Left colon (tissue), 2 donors: ENCODE data around the gene F5. TPM values are rescaled to one million over a fixed set of nuclear protein-coding genes. Genes with fewer than 3 reads are reported as not detected.
A peak's percentile ranks its signal among the peaks of the same experiment; 100 is the strongest.
"Not testable (repeated sequence)": the region's sequence is repeated elsewhere in the genome, so short reads cannot be mapped to it uniquely, and the experiment has no call there.

Experiments
- ATAC-seq: fragments of 200-7000 bp; cut with Tn5 transposase; one replicate; pipeline ENCODE4 v1.9.1; 2020; ENCODE audit warnings: mild to moderate bottlenecking, moderate library complexity
- DNase-seq, 2 donors: peaks; one replicate each; pipeline ENCODE4 v3.0.0-alpha.2; 2020
- intact Hi-C, 2 donors: fragments of 100-400 bp; cut with DNase I in 1 of 2; cut with micrococcal nuclease in 1 of 2; formaldehyde crosslinking; loops; one replicate each; pipeline versions ENCODE4 v1.11.2 to v1.14.0; 2022; cut with DNase I, micrococcal nuclease
- total RNA-seq, 2 donors: library from RNA; stranded (reverse); fragmentation: NEBNext Ultra II Directional; extraction: Animal tissue kit (Norgen Biotek cat#: 25700); gene quantifications; one replicate each; pipeline ENCODE4 v1.2.1, GENCODE V29; 2021
- donor health status: DM: no; HTN: no; CAD: no.
- donor health status: DM: yes; HTN: yes; CAD: no.

F5 gene
- total RNA-seq, 2 donors from 2014 or later = 1.2 TPM

DNA sequence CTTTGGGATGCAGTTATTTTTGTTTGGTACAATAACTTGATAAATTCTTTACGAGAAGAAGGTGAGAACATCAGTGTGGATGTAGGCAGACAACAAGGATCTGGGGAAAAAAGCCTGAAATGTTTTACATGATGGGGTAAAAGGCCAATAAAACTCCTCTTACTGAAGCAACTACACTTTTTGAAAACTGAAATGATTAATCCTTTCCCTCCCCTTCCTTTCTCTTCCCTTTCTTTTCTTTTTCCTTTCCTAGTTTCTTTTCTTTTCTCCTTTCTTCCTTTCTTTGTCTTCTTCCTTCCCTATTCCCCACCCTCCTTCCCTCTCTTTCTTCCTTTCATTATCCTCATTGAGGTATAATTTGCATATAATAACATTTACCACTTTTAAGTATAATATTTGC, 24.6 kb downstream of the F5 start:
- no peak for ATAC-seq
- DNase-seq = no peak
- intact Hi-C loops = no loop called here

DNA sequence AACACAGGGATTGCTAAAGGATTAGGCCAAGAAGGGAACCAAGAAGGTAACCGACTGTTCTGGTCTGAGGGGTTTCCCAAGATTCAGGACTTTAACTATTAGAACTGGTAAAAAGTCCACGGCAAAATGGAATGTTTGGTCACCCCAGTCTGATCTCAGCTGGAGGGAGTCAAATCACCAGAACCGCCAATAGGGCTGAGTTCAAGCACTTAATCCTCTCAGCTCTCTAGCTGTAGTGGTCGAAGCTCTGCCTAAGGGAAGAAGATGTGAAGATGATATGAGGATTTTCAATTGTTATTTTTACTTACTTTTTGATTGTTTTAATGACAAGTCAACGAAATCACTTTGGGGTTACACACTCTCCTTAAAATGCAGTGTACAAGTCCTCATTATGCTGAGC, 29.1 kb downstream of the F5 start:
- intact Hi-C loops = no loop called here
- DNase-seq = no peak
- ATAC-seq = no peak

DNA sequence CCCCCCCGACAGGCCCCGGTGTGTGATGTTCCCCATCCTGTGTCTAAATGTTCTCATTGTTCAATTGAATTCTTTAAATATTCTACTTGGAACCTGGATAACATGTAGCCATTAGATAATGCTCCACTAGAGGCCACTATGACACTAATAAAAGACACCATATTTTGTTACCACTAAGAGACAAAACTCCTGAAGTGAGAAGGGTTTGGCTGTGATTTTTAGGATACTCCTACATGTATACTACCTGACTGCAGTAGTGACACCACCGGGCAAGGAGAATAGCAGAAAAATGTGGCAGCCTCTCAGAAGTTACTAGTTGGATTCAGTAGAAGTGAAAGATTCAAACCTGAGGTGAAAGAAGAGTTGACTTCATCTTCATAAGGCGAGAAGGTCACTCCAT, 36.0 kb downstream of the F5 start:
- intact Hi-C loops = no loop called here
- DNase-seq (no peak), ATAC-seq (peak; percentile 50)

DNA sequence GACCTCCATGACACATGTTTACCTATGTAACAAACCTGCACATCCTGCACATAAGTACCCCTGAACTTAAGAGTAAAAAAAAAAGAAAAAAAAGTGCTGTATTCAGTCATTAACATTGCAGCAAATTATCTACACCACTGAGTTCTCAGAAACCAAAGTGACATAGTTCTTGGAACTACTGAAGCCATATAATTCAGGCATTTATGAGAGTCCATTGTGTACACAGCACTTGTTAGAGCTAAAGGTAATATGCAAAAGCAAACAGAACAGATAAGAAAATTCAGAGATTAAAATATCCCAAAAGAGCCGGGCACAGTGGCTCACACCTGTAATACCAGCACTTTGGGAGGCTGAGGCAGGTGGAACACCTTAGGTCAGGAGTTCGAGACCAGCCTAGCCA, 38.0 kb downstream of the F5 start:
- DNase-seq (peak in 1 of 2 donors; percentile 11), ATAC-seq (peak; percentile 89)
- intact Hi-C loops = loop anchor here (5.0 to 10.0 kb wide), 2 partner anchors 81 to 83 kb away; no protein-coding TSS in a partner anchor

DNA sequence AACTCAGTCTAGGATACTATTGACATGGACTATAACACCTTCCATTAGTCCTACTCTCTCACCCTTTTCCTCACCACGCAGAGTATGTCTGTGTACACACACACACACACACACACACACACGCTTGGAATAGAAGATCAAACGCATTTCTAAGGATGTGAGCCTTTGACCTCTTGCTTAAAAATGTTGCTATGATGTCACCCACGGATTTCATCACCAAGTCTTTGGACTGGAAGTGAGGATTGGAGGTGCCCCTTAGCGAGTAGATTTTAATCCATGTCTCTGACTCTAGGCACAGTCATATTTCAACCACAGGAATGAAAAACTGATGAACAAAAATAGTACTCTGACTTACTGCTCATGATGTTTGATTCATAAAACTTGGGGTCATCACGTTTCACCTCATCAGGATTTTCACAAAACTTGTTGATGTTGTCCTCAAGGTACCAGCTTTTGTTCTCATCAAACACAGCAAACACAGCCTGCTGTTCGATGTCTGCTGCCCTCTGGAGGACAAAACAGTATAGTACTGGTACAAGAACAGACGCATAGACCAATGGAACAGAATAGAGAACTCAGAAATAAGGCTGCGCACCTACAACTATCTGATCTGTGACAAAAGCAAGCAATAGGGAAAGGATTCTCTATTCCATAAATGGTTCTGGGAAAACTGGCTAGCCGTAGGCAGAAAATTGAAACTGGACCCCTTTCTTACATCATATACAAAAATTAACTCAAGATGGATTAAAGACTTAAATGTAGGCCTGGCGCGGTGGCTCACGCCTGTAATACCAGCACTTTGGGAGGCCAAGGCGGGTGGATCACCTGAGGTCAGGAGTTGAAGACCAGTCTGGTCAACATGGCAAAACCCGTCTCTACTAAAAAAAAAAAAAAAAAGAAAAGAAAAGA, 39.9 kb downstream of the F5 start:
- peak; percentile 74 for ATAC-seq
- intact Hi-C loops = loop anchor here (5.0 to 10.0 kb wide), 2 partner anchors 79 to 82 kb away; no protein-coding TSS in a partner anchor

DNA sequence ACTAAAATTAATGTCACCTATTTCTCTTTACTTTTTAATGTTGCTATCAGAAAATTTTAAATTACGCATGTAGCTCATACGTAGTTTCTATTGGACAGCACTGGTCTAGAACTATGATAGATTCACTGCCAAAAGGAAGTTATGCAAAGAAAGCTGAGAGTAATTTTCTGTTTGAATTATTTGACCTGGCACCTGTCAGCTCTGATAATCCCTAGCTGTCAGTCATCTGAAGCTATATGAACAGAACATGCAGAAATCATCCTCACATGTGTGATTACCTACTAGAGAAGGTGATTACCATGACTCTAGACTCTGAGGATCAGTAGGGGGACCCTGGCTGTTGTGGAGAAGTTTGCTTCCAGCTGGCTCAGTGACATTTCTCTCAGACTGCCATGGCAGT, 40.8 kb downstream of the F5 start:
- ATAC-seq = no peak
- no peak for DNase-seq
- intact Hi-C loops = loop anchor here (5.0 to 10.0 kb wide), 2 partner anchors 78 to 81 kb away; no protein-coding TSS in a partner anchor

More for the DNA sequence above, 39.9 kb downstream of the F5 start:
- DNase-seq = peak; percentile 35 to 36

DNA sequence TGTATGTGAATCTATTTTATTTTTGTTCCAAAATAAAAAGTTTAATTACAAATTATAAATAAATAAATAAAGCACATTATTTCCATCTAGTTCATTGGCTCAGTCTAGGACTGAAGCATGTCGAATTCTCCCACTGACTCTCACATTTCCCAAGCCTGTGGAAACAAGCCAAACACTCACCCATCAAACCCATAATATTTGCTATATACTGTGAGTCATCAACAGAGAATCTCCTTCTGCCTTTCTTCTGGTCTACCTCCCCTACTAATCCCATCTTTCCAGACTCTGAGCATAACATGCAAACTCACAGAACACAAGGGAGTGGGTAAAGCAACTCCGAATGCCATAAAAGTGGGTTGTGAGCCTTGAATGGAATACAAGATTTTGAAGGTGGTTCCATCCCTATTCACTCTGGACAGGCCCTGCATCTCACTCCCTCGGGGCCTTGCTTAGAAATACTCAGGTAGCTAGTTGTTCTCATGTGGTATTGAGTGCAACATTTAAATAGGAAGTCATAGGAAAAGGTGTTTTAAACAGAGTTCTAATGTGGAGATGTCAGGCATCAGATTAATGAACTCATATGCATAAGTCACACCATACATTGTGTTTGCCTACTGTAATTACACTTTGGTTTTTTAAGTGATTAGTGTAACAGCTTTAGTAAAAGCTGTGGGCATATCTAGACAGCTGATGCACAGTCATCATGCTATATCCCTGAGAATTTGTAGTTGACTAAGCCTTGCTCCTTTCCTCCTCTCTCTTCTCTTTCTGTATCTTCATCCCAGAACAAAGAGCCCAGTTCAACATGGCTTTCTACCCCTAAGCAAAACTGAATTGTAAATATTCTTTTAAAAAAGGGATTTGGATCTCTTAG, 47.0 kb downstream of the F5 start:
- no peak for DNase-seq
- intact Hi-C loops = no loop called here
- no peak for ATAC-seq

DNA sequence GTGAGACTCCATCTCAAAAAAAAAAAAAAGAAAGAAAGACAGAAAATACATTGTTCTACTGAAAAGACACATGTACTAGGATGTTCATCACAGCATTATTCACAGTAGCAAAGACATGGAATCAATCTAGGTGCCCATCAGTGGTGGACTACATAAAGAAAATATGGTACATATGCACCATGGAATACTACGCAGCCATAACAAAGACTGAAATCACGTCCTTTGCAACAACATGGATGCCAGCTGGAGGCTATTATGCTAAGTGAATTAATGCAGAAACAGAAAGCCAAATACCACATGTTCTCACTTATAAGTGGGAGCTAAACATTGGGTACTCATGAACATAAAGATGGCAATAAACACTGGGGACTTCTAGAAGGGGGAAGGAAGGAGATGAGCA, 51.6 kb downstream of the F5 start:
- intact Hi-C loops = no loop called here
- DNase-seq = no peak
- no peak for ATAC-seq

DNA sequence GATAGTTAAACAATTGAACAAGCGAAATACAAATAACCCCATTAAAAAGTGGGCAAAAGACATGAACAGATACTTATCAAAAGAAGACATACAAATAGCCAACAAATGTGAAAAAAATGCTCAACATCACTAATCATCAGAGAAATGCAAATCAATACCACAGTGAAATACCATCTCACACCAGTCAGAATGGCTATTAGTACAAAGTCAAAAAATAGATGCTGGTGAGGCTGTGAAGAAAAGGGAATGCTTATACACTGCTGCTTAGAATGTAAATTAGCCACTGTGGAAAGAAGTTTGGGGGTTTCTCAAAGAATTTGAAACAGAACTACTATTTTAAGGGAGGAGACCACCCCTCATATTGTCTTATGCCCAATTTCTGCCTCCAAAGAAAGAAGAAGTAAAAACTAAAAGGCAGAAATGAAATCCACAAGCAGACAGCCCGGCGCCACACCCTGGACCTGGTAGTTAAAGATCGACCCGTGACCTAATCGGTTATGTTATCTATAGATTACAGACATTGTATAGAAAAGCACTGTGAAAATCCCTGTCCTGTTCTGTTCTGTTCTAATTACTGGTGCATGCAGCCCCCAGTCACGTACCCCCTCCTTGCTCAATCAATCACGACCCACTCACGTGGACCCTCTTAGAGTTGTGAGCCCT, 52.6 kb downstream of the F5 start:
- intact Hi-C loops, DNase-seq, ATAC-seq: not testable (repeated sequence)

DNA sequence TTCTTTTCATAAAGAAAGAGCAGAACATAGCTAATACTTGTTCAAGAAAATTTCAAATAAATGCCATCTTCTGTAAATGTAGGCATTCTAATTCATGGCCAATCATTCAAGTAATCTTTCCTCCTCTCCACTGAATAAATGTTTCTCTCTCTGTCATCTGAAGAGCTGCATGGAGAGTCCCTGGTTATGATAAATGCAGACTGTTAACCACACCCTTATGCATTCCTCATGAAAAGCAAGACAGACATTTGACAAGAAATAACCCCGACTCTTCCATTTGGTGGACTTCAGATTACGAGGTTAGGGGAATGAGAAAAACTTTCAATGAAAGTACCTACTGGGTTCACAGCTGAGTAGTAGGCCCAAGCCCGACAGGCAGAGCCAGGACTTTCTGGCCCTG, 55.8 kb downstream of the F5 start:
- intact Hi-C loops = no loop called here
- DNase-seq (no peak), ATAC-seq (no peak)

DNA sequence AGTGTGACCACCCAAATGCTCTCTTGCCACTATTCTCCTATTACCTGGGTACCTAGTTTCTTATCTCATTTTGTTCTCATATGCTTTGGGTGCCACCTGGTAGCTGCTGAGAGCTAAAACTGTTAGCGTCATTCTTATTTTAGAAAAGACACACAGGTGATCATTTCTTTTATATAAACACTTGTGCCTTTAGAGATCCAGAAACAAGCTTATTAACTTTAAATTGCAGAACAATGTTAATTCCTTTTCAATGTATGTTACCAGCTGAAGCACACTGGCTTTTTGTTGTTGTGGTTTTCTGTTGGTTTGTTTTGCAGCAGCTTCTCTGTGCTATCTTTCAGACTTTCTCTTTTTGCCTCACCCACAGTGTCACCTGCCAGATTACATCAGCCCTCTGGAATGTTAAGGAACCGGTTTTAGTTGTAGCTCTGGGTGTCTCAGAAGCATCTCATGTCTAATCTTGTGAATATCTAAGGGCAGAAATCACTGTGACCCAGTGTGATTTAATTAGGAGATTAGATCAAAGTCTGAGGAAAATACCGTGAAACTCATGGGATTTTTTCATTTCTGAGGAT, 57.1 kb downstream of the F5 start:
- ATAC-seq (peak; percentile 96), DNase-seq (peak; percentile 57 to 73)
- intact Hi-C loops = no loop called here

DNA sequence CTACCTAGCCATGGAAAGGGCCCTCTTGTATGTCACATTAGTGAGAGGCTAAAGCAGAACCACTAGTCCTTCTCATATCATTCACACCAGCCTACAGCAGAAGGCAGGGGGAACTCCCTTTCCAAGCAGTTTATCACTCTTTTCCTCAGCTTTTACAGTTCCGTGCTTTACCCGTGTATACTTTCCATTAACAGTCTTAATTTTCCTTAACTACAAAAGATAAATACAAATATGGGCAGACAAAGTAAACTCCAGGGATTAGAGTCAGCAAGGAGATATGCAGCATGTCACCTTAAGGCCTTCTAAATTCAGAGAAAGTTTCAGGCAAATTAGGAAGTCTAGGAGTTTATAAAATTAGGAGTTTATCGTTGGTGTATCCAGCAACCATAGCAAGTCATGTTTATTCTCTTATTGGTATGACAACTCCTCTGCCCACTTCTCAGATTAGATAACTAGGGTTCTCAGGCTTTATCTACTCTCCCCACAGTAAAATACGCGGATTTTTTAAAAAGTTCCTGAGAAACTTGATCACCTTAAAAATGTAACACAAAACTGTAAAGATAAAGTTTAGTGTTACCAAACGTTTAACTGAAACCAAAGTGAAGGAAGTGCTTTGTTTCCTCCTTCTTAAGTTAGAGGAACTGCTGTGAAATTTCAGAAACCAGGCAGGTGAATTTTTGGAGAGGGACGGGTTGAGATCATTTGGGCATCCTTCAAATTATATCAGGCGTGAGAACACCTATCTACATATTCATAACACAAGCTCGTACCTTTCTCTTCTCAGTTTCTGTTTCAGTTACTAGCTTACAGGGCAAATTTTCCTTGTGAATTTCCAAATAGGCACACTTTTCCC, 57.8 kb downstream of the F5 start:
- intact Hi-C loops = no loop called here
- DNase-seq (no peak), ATAC-seq (peak; percentile 42)

DNA sequence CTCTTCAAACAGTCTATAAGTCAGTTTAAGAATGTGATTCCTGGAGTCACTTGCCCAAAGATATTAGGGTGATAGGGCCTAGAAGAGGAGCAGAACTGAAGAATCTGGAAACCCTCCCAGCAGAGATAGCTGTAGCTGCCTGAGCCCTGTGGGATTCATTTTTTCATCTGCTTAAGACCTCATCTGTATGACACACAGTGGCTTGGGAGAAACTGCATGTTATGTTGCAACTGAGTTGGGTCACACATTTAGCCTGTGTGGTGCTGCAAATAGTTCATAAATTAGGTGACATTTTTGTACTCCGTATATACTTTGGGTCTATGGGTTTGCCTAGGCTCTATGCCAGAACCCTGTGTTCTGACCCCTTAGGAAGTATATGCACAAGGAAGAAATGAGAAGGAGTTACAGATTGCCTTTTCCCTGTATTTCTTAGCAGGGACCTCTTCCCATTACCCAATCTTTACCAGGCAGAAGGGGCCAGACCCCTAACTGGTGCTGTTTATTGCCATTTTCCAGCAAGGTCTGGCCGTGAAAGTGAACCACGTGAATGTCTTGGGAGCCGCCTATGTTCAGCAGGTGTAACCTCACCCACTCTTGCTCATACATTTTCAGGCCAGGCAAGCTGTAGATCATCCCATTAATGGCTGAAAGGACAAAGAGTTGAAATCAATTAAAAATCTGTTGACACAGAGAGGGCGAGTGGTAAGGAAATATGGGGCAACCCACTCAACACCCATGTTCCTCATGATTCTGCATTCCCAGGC, 58.6 kb downstream of the F5 start:
- intact Hi-C loops = no loop called here
- DNase-seq (peak; percentile 14 to 50), ATAC-seq (peak; percentile 69)

DNA sequence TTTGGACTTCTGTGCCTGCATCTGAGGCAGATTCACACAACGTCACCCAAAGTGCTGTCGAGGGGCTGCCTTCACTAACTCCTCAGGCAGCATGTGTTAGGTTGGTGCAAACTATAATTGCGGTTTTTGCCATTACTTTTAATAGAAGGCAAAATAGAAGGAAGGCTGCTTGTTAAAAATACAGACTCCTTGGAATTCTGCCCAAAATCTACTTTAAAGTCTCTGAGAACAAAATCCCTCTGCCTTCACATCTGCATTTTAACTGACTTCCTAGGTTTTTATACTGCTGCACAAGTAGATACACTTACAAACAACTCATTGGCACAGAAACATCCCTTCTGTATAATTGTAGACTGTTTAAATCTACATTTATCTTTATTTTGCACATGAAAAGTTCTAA, 59.3 kb downstream of the F5 start:
- ATAC-seq (no peak), DNase-seq (no peak)
- intact Hi-C loops = no loop called here

DNA sequence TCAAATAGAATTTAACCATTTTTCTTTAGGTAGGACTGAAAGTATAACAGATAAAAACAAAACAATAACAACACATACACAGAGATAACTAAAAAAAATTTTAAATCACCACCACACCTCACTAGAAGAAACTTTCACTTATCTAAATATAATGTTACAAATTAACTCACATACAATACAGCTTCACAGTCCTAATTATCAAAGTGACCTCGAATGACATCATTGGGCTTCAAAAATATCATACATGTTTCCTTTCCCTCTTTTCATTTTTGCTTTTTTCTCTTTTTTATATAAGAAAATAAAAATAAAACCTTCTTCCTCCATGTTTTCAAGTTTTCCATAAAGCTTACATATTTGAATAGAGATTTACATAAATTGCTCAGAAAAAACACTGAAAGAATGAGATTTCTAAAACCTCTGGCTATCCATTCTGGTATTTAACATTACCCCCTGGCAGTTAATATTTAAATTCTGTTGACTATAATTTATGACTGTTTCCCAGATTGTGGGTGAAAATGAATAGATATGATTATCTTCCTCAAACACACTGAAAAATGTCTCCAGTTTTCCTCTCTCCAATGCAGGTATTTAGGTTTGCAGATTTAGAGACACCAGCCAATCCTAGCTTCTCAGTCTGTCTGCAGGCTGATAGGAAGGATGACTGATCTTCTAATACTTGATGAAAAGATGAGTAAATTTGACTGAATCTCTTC, 60.0 kb downstream of the F5 start:
- intact Hi-C loops = no loop called here
- DNase-seq = no peak
- no peak for ATAC-seq

DNA sequence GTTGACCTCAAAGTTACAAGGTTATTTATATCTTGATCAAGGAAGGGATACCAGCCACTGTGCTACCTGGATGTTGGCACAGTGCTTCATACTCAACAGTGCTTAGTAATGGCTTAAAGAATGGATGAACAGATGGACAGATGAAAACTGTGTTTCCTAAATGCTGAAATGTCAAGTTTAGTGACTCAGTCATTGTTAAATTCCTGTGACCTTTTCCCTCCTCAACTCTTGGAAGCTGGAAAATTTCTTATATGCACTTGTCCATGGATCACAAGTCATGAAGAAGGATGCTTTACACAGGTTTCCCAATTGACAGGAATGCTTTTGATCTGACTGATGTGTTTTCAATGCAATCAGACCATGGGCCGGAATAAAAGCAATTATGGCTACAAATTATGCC, 60.9 kb downstream of the F5 start:
- intact Hi-C loops = no loop called here
- DNase-seq (no peak), ATAC-seq (no peak)

DNA sequence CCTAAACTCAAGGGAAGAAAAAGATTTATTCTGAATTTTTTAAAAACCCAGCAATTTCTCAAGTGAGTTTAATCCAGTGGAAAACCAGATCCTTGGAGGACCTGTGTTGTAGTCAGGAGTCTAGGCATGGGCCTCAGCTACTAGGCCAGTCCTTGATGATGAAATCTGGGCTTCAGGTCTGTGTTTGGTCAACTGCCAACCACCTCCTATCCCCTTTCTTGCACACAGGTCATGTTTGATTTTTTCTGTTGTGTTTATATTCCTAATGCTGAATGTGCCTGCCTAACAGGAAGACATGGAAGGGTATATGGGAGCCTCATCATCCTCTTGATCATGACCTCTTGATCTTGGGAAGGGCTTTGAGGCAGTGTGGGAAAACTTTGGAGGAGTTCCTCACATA, 62.4 kb downstream of the F5 start:
- intact Hi-C loops = no loop called here
- no peak for DNase-seq
- ATAC-seq = no peak
